Measurements from ENCODE around the gene MRPL33.

Gene MRPL33

GRCh38 chr2:27776696-27777095 is 5.2 kb downstream of the MRPL33 start:
- Histone ChIP-seq H3K4me3 (ENCODE audit: extremely low read depth, insufficient read depth, low read length, poor library complexity, severe bottlenecking) (no peak overlapping the region), H3K9me3 (ENCODE audit: control insufficient read depth, low read length) (no peaks in the 10 kb centered on the region), H3K4me1 (ENCODE audit: control insufficient read depth, insufficient read depth, low read length, poor library complexity, severe bottlenecking) (peaks cover 7% of the 10 kb centered on the region), H3K27ac (ENCODE audit: low read depth, low read length, severe bottlenecking) (no peak overlapping the region), H3K36me3 (ENCODE audit: control insufficient read depth, insufficient read depth, low read length) (peaks cover 63% of the 10 kb centered on the region)
- WGBS, 2 experiments (ENCODE audit: insufficient coverage in 2 of 2): 95 to 100% methylated on average over 1 to 2 of the region's 3 CpGs

- no peak overlapping the region for H3K27ac ChIP-seq (ENCODE audit: low read depth, low read length, severe bottlenecking)
- WGBS, 2 experiments (ENCODE audit: insufficient coverage in 2 of 2): 98 to 100% methylated on average over 4 of the region's 5 CpGs
- H3K36me3 ChIP-seq (ENCODE audit: control insufficient read depth, insufficient read depth, low read length): peaks cover 55% of the 10 kb centered on the region
Observed at GRCh38 chr2:27779417-27780055, 8.0 kb downstream of the MRPL33 start.

GRCh38 chr2:27781496-27781895 is 10.0 kb downstream of the MRPL33 start:
- Histone ChIP-seq H3K27ac (ENCODE audit: low read depth, low read length, severe bottlenecking) (no peak overlapping the region), H3K9me3 (ENCODE audit: control insufficient read depth, low read length) (no peaks in the 10 kb centered on the region), H3K36me3 (ENCODE audit: control insufficient read depth, insufficient read depth, low read length) (peaks cover 39% of the 10 kb centered on the region), H3K4me3 (ENCODE audit: extremely low read depth, insufficient read depth, low read length, poor library complexity, severe bottlenecking) (no peak overlapping the region), H3K4me1 (ENCODE audit: control insufficient read depth, insufficient read depth, low read length, poor library complexity, severe bottlenecking) (no peaks in the 10 kb centered on the region)
- WGBS, 2 experiments (ENCODE audit: insufficient coverage in 2 of 2): 100% methylated on average over 1 of the region's 2 CpGs; no CpG with 5 or more reads in 1 of the 2 experiments

More at GRCh38 chr2:27779417-27780055, 8.0 kb downstream of the MRPL33 start:
- Histone ChIP-seq H3K9me3 (ENCODE audit: control insufficient read depth, low read length) (no peaks in the 10 kb centered on the region), H3K4me3 (ENCODE audit: extremely low read depth, insufficient read depth, low read length, poor library complexity, severe bottlenecking) (no peak overlapping the region), H3K4me1 (ENCODE audit: control insufficient read depth, insufficient read depth, low read length, poor library complexity, severe bottlenecking) (no peaks in the 10 kb centered on the region)

GRCh38 chr2:27782701-27783100 is 11.2 kb downstream of the MRPL33 start:
- H3K36me3 ChIP-seq (ENCODE audit: control insufficient read depth, insufficient read depth, low read length): peaks cover 27% of the 10 kb centered on the region
- no peaks in the 10 kb centered on the region for H3K9me3 ChIP-seq (ENCODE audit: control insufficient read depth, low read length)
- H3K27ac ChIP-seq (ENCODE audit: low read depth, low read length, severe bottlenecking): no peak overlapping the region
- H3K4me1 ChIP-seq (ENCODE audit: control insufficient read depth, insufficient read depth, low read length, poor library complexity, severe bottlenecking): no peaks in the 10 kb centered on the region
- WGBS, 2 experiments (ENCODE audit: insufficient coverage in 2 of 2): no CpG with 5 or more reads among the region's 1 CpG
- H3K4me3 ChIP-seq (ENCODE audit: extremely low read depth, insufficient read depth, low read length, poor library complexity, severe bottlenecking): no peak overlapping the region

GRCh38 chr2:27790796-27791195 is 19.3 kb downstream of the MRPL33 start:
- Histone ChIP-seq H3K36me3 (ENCODE audit: control insufficient read depth, insufficient read depth, low read length) (no peaks in the 10 kb centered on the region), H3K4me3 (ENCODE audit: extremely low read depth, insufficient read depth, low read length, poor library complexity, severe bottlenecking) (no peak overlapping the region), H3K9me3 (ENCODE audit: control insufficient read depth, low read length) (no peaks in the 10 kb centered on the region), H3K4me1 (ENCODE audit: control insufficient read depth, insufficient read depth, low read length, poor library complexity, severe bottlenecking) (peaks cover 16% of the 10 kb centered on the region), H3K27ac (ENCODE audit: low read depth, low read length, severe bottlenecking) (no peak overlapping the region)
- WGBS, 2 experiments (ENCODE audit: insufficient coverage in 2 of 2): no CpG with 5 or more reads among the region's 1 CpG

- peaks cover 21% of the 10 kb centered on the region for H3K4me1 ChIP-seq (ENCODE audit: control insufficient read depth, insufficient read depth, low read length, poor library complexity, severe bottlenecking)
- H3K36me3 ChIP-seq (ENCODE audit: control insufficient read depth, insufficient read depth, low read length): no peaks in the 10 kb centered on the region
- H3K27ac ChIP-seq (ENCODE audit: low read depth, low read length, severe bottlenecking): peak overlapping the region; percentile 50
- H3K9me3 ChIP-seq (ENCODE audit: control insufficient read depth, low read length): no peaks in the 10 kb centered on the region
- no peak overlapping the region for H3K4me3 ChIP-seq (ENCODE audit: extremely low read depth, insufficient read depth, low read length, poor library complexity, severe bottlenecking)
Observed at GRCh38 chr2:27792759-27793158, 21.2 kb downstream of the MRPL33 start.

GRCh38 chr2:27795093-27795834 is 23.7 kb downstream of the MRPL33 start:
- Histone ChIP-seq H3K36me3 (ENCODE audit: control insufficient read depth, insufficient read depth, low read length) (no peaks in the 10 kb centered on the region), H3K4me3 (ENCODE audit: extremely low read depth, insufficient read depth, low read length, poor library complexity, severe bottlenecking) (no peak overlapping the region), H3K4me1 (ENCODE audit: control insufficient read depth, insufficient read depth, low read length, poor library complexity, severe bottlenecking) (peaks cover 40% of the 10 kb centered on the region), H3K27ac (ENCODE audit: low read depth, low read length, severe bottlenecking) (no peak overlapping the region), H3K9me3 (ENCODE audit: control insufficient read depth, low read length) (no peaks in the 10 kb centered on the region)
- WGBS, 2 experiments (ENCODE audit: insufficient coverage in 2 of 2): 90 to 94% methylated on average over 5 to 6 of the region's 8 CpGs

GRCh38 chr2:27795868-27796277 is 24.4 kb downstream of the MRPL33 start:
- no peaks in the 10 kb centered on the region for H3K9me3 ChIP-seq (ENCODE audit: control insufficient read depth, low read length)
- 78 to 91% methylated on average over 1 of the region's 4 CpGs for WGBS, 2 experiments (ENCODE audit: insufficient coverage in 2 of 2)
- no peaks in the 10 kb centered on the region for H3K36me3 ChIP-seq (ENCODE audit: control insufficient read depth, insufficient read depth, low read length)
- H3K4me1 ChIP-seq (ENCODE audit: control insufficient read depth, insufficient read depth, low read length, poor library complexity, severe bottlenecking): peaks cover 45% of the 10 kb centered on the region
- no peak overlapping the region for H3K4me3 ChIP-seq (ENCODE audit: extremely low read depth, insufficient read depth, low read length, poor library complexity, severe bottlenecking)
- no peak overlapping the region for H3K27ac ChIP-seq (ENCODE audit: low read depth, low read length, severe bottlenecking)

- Histone ChIP-seq H3K4me3 (ENCODE audit: extremely low read depth, insufficient read depth, low read length, poor library complexity, severe bottlenecking) (no peak overlapping the region), H3K36me3 (ENCODE audit: control insufficient read depth, insufficient read depth, low read length) (no peaks in the 10 kb centered on the region), H3K27ac (ENCODE audit: low read depth, low read length, severe bottlenecking) (no peak overlapping the region), H3K4me1 (ENCODE audit: control insufficient read depth, insufficient read depth, low read length, poor library complexity, severe bottlenecking) (peaks cover 45% of the 10 kb centered on the region), H3K9me3 (ENCODE audit: control insufficient read depth, low read length) (no peaks in the 10 kb centered on the region)
- 87 to 90% methylated on average over 10 to 11 of the region's 11 CpGs for WGBS, 2 experiments (ENCODE audit: insufficient coverage in 2 of 2)
Observed at GRCh38 chr2:27796791-27797765, 25.6 kb downstream of the MRPL33 start.

- H3K4me3 ChIP-seq (ENCODE audit: extremely low read depth, insufficient read depth, low read length, poor library complexity, severe bottlenecking): no peak overlapping the region
- peaks cover 41% of the 10 kb centered on the region for H3K4me1 ChIP-seq (ENCODE audit: control insufficient read depth, insufficient read depth, low read length, poor library complexity, severe bottlenecking)
- 97 to 100% methylated on average over 4 of the region's 4 CpGs for WGBS, 2 experiments (ENCODE audit: insufficient coverage in 2 of 2)
- no peak overlapping the region for H3K27ac ChIP-seq (ENCODE audit: low read depth, low read length, severe bottlenecking)
- no peaks in the 10 kb centered on the region for H3K36me3 ChIP-seq (ENCODE audit: control insufficient read depth, insufficient read depth, low read length)
- H3K9me3 ChIP-seq (ENCODE audit: control insufficient read depth, low read length): no peaks in the 10 kb centered on the region
Observed at GRCh38 chr2:27797841-27798240, 26.3 kb downstream of the MRPL33 start.

Measured in mesodermal cell (in vitro differentiated cells).